H1 (cell line): ENCODE data around the gene PTPN3. TPM values are rescaled to one million over a fixed set of nuclear protein-coding genes. Genes with fewer than 3 reads are reported as not detected.

Experiments used
- CTCF ChIA-PET: fragments of 300-600 bp; sonication (Branson Sonifier 250); formaldehyde crosslinking; loops from one replicate; lab custom pipeline; 2021; ENCODE audit not compliant: partially characterized antibody; lab: Charles Lee
- POLR2A ChIA-PET: fragments of 300-600 bp; sonication (Branson Sonifier 250); formaldehyde crosslinking; loops from one replicate; lab custom pipeline; 2021; ENCODE audit warnings: inconsistent platforms; ENCODE audit not compliant: partially characterized antibody; lab: Charles Lee
- DNase-seq, 2 experiments: peaks; one replicate each; pipeline versions ENCODE4 v3.0.0 to v3.0.0-alpha.2; 2010 to 2022; ENCODE audit warnings: low spot score in 2 of 2, low read depth in 1 of 2, mixed read lengths in 1 of 2
- FAIRE-seq: peaks from 2 replicates; lab custom pipeline; 2011; peaks lifted over from hg19 to GRCh38; lab: Jason Lieb, UNC
- H2AFZ ChIP-seq: 2 replicates; pipeline ENCODE4 v1.8.1; 2012; ENCODE audit warnings: low read length, inconsistent platforms
- H2AK5ac ChIP-seq: 2 replicates; pipeline ENCODE4 v1.6.1; 2013; ENCODE audit warnings: low read depth, low read length
- H2BK120ac ChIP-seq: replicated peaks from 2 replicates; pipeline ENCODE3; 2013; ENCODE audit warnings: low read depth, low read length, inconsistent platforms
- H2BK12ac ChIP-seq: 2 replicates; pipeline ENCODE4 v1.6.1; 2013; ENCODE audit warnings: low read depth, low read length
- H2BK15ac ChIP-seq: 2 replicates; pipeline ENCODE4 v1.6.1; 2013; ENCODE audit warnings: low read length
- H2BK20ac ChIP-seq: 2 replicates; pipeline ENCODE4 v1.6.1; 2013; ENCODE audit warnings: low read length
- H2BK5ac ChIP-seq: 2 replicates; pipeline ENCODE4 v1.6.1; 2013; ENCODE audit warnings: low read depth, low read length
- H3K14ac ChIP-seq: 2 replicates; pipeline ENCODE4 v1.6.1; 2013; ENCODE audit warnings: inconsistent platforms; ENCODE audit not compliant: insufficient read length
- H3K18ac ChIP-seq: 2 replicates; pipeline ENCODE4 v1.6.1; 2013; ENCODE audit warnings: low read length; ENCODE audit errors: extremely low read depth
- H3K23ac ChIP-seq: 2 replicates; pipeline ENCODE4 v1.6.1; 2013; ENCODE audit warnings: inconsistent platforms; ENCODE audit not compliant: insufficient read length
- H3K23me2 ChIP-seq: 2 replicates; pipeline ENCODE4 v1.6.1; 2013; ENCODE audit warnings: low read depth, low read length
- H3K27ac ChIP-seq: 2 replicates; pipeline ENCODE4 v1.6.1; 2011; ENCODE audit warnings: low read depth, low read length, inconsistent platforms
- H3K27me3 ChIP-seq, 4 experiments: replicated peaks in 1 of 4; 1 replicate in 1 of 4; 2 replicates in 3 of 4; pipeline versions ENCODE4 v1.6.1 to v1.8.1; 2011 to 2013; ENCODE audit warnings: low read length in 3 of 4, mild to moderate bottlenecking in 3 of 4, inconsistent platforms in 2 of 4, mixed read lengths in 2 of 4, moderate library complexity in 1 of 4; ENCODE audit not compliant: control insufficient read depth in 3 of 4, insufficient read depth in 3 of 4; ENCODE audit errors: extremely low read depth in 1 of 4
- H3K36me3 ChIP-seq, 4 experiments: 2 replicates each; pipeline versions ENCODE4 v1.6.1 to v1.8.1; 2011 to 2013; ENCODE audit warnings: mild to moderate bottlenecking in 4 of 4, low read length in 3 of 4, moderate library complexity in 2 of 4, control low read depth in 1 of 4, inconsistent platforms in 1 of 4; ENCODE audit not compliant: insufficient read depth in 4 of 4, control insufficient read depth in 2 of 4
- H3K4ac ChIP-seq: replicated peaks from 2 replicates; pipeline ENCODE3; 2013; ENCODE audit warnings: low read length, low read depth, mixed read lengths, inconsistent platforms; ENCODE audit not compliant: insufficient read length
- H3K4me1 ChIP-seq, 4 experiments: replicated peaks in 1 of 4; 1 replicate in 1 of 4; 2 replicates in 3 of 4; pipeline versions ENCODE4 v1.6.1 to v1.8.1; 2011 to 2013; ENCODE audit warnings: low read length in 3 of 4, inconsistent platforms in 2 of 4, mixed read lengths in 1 of 4; ENCODE audit not compliant: insufficient read depth in 4 of 4, control insufficient read depth in 3 of 4
- H3K4me2 ChIP-seq, 2 experiments: 2 replicates each; pipeline versions ENCODE4 v1.6.1 to v1.8.1; 2011 to 2013; ENCODE audit warnings: low read depth in 2 of 2, low read length in 2 of 2, control low read depth in 1 of 2, inconsistent platforms in 1 of 2, mild to moderate bottlenecking in 1 of 2; ENCODE audit not compliant: insufficient read depth in 1 of 2
- H3K4me3 ChIP-seq, 4 experiments: fragments of 200-600, 300-600 bp in 1 of 4; sonication (generic), shearing (Covaris generic), sonication (Bioruptor Twin) in 1 of 4; 2 replicates each; pipeline versions ENCODE4 v1.5.1 to v1.8.1; 2011 to 2016; ENCODE audit warnings: low read length in 4 of 4, low read depth in 3 of 4, control low read depth in 2 of 4, inconsistent platforms in 2 of 4, mild to moderate bottlenecking in 2 of 4, mixed read lengths in 1 of 4, moderate library complexity in 1 of 4; ENCODE audit not compliant: insufficient read depth in 2 of 4; ENCODE audit errors: extremely low read depth in 1 of 4
- H3K56ac ChIP-seq: replicated peaks from 2 replicates; pipeline ENCODE3; 2013; ENCODE audit warnings: low read depth, mild to moderate bottlenecking, mixed read lengths, low read length, inconsistent platforms; ENCODE audit not compliant: insufficient read length
- H3K79me1 ChIP-seq: 2 replicates; pipeline ENCODE4 v1.6.1; 2013; ENCODE audit warnings: low read depth, low read length, control low read depth
- H3K79me2 ChIP-seq, 2 experiments: 2 replicates each; pipeline versions ENCODE4 v1.6.1 to v1.8.1; 2012 to 2013; ENCODE audit warnings: low read length in 2 of 2, mild to moderate bottlenecking in 2 of 2, inconsistent platforms in 1 of 2; ENCODE audit not compliant: insufficient read depth in 2 of 2, control insufficient read depth in 1 of 2
- H3K9ac ChIP-seq, 4 experiments: replicated peaks in 1 of 4; 1 replicate in 1 of 4; 2 replicates in 3 of 4; pipeline versions ENCODE4 v1.6.1 to v1.8.1; 2011 to 2013; ENCODE audit warnings: low read depth in 3 of 4, low read length in 3 of 4, control low read depth in 2 of 4, mild to moderate bottlenecking in 2 of 4, moderate library complexity in 2 of 4, inconsistent platforms in 1 of 4; ENCODE audit errors: extremely low read depth in 1 of 4
- H3K9me3 ChIP-seq, 2 experiments: 2 replicates each; pipeline versions ENCODE4 v1.6.1 to v1.8.1; 2012 to 2013; ENCODE audit warnings: mild to moderate bottlenecking in 2 of 2, moderate library complexity in 2 of 2, control low read depth in 1 of 2, inconsistent platforms in 1 of 2, low read depth in 1 of 2, low read length in 1 of 2, mixed read lengths in 1 of 2; ENCODE audit not compliant: insufficient read depth in 2 of 2
- H4K20me1 ChIP-seq, 2 experiments: replicated peaks in 1 of 2; 2 replicates each; pipeline versions ENCODE3 to v1.8.1; 2011 to 2013; ENCODE audit warnings: inconsistent platforms in 2 of 2, low read length in 2 of 2, mild to moderate bottlenecking in 1 of 2; ENCODE audit not compliant: insufficient read depth in 2 of 2, control insufficient read depth in 1 of 2
- H4K5ac ChIP-seq: 2 replicates; pipeline ENCODE4 v1.6.1; 2013; ENCODE audit warnings: low read length, low read depth, mixed read lengths, inconsistent platforms; ENCODE audit not compliant: insufficient read length
- H4K8ac ChIP-seq: 2 replicates; pipeline ENCODE4 v1.8.0; 2013; ENCODE audit warnings: mild to moderate bottlenecking, moderate library complexity, low read length, inconsistent platforms; ENCODE audit not compliant: insufficient read depth; ENCODE audit errors: extremely low read depth
- H4K91ac ChIP-seq: replicated peaks from 2 replicates; pipeline ENCODE3; 2013; ENCODE audit warnings: low read length, mixed read lengths, inconsistent platforms; ENCODE audit not compliant: insufficient read length
- POLR2A ChIP-seq, 2 experiments: IDR thresholded peaks; 1 replicate in 1 of 2; 2 replicates in 1 of 2; pipeline ENCODE4 v1.6.1; 2011; ENCODE audit warnings: low read depth in 2 of 2, low read length in 2 of 2, mild to moderate bottlenecking in 2 of 2; ENCODE audit errors: control extremely low read depth in 1 of 2
- POU5F1 ChIP-seq: IDR thresholded peaks from 2 replicates; pipeline ENCODE4 v1.6.1; 2011; ENCODE audit warnings: low read depth, mild to moderate bottlenecking, low read length, moderate library complexity
- WGBS, 2 experiments: shearing (Covaris generic) in 1 of 2; methylation state at CpG; one replicate each; pipeline versions ENCODE4 v1.1.6 to v1.1.7; 2013 to 2015; ENCODE audit warnings: low lambda C conversion rate in 2 of 2, mixed read lengths in 2 of 2, inconsistent platforms in 1 of 2, low coverage in 1 of 2, missing lambda C conversion rate in 1 of 2; ENCODE audit not compliant: insufficient replicate concordance in 2 of 2, insufficient coverage in 1 of 2, insufficient read length in 1 of 2; ENCODE audit errors: extremely low coverage in 1 of 2, missing lambda C conversion rate in 1 of 2; 5-methylcytosine and 5-hydroxymethylcytosine counted together
- polyA plus RNA-seq, 7 experiments: library from polyadenylated mRNA; depleted of rRNA in 3 of 7; stranded (reverse) in 5 of 7; unstranded in 2 of 7; fragments of >200 nt in 5 of 7; fragments of 200-250 nt in 2 of 7; gene quantifications; 1 replicate in 5 of 7; 2 replicates in 1 of 7; 4 replicates in 1 of 7; pipeline versions ENCODE4 v1.2.1 to v1.2.3, GENCODE V29; 2011 to 2013; ENCODE audit warnings: missing spikeins in 2 of 7, mixed read lengths in 2 of 7
- total RNA-seq: library from RNA; stranded (reverse); fragmentation: NEBNext Ultra II Directional; extraction: Animal tissue kit (Norgen Biotek cat#: 25700); gene quantifications from 2 replicates; pipeline ENCODE4 v1.2.1, GENCODE V29; 2021

The PTPN3 gene
- total and polyA plus RNA-seq, 2 of the 8 experiments (the other 6 are each of a cell fraction or from before 2014, with no cell fraction given) = 2.9 to 3.7 TPM

GRCh38 chr9:109538346-109538745, 40.2 kb upstream of the PTPN3 start:
- no peak for FAIRE-seq
- no peaks in the 10 kb centered on the region for H3K23me2 ChIP-seq
- TF ChIP-seq POU5F1 (no peak), POLR2A (IDR thresholded peaks at IDR 0.05; ENCODE audit: control extremely low read depth in 1 of 2, low read depth in 2 of 2, low read length in 2 of 2) (no peak)

More at GRCh38 chr9:109538346-109538745, 40.2 kb upstream of the PTPN3 start:
- Histone ChIP-seq H3K9ac (no peak overlapping the region), H2BK20ac (no peak overlapping the region), H3K27ac (no peak overlapping the region), H3K18ac (no peak overlapping the region), H3K27me3 (no peaks in the 10 kb centered on the region; a peak in 2 of 7 replicates), H3K79me2 (no peaks in the 10 kb centered on the region), H4K91ac (no peak overlapping the region), H2BK15ac (no peak overlapping the region), H2BK5ac (no peak overlapping the region), H3K4ac (no peak overlapping the region), H3K56ac (no peak overlapping the region), H2BK12ac (no peak overlapping the region), H3K9me3 (peaks cover 0 to 3% of the 10 kb centered on the region in 2 experiments; a peak in 1 of 4 replicates), H3K14ac (no peak overlapping the region), H3K79me1 (no peaks in the 10 kb centered on the region), H4K8ac (no peak overlapping the region), H2BK120ac (no peak overlapping the region), H3K4me3 (no peak overlapping the region), H3K23ac (no peak overlapping the region), H3K4me2 (no peak overlapping the region), H2AK5ac (no peak overlapping the region), H2AFZ (no peak overlapping the region), H4K5ac (no peak overlapping the region), H3K4me1 (no peaks in the 10 kb centered on the region), H3K36me3 (no peaks in the 10 kb centered on the region), H4K20me1 (no peaks in the 10 kb centered on the region)
- ChIA-PET CTCF (no interaction called here), POLR2A (no interaction called here)
- no peak for DNase-seq
- 91% methylated on average over 5 of the region's 5 CpGs; no CpG with 5 or more reads in 1 of the 2 experiments for WGBS, 2 experiments
